IPS DF 4.7 (cell line): Measurements from ENCODE around the gene CYP21A2.
A peak's percentile ranks its signal among the peaks of the same experiment; 100 is the strongest.
"Not testable (repeated sequence)": the region's sequence is repeated elsewhere in the genome, so short reads cannot be mapped to it uniquely, and the experiment has no call there.

Experiments
- DNase-seq: peaks from one replicate; pipeline ENCODE4 v3.0.0-alpha.2; 2013; ENCODE audit warnings: low spot score; ENCODE audit errors: extremely low read depth

CYP21A2 gene

GRCh38 chr6:32029553-32029952 lies 8.7 kb upstream of the CYP21A2 start:
- not testable (repeated sequence) for DNase-seq

- DNase-seq = not testable (repeated sequence)
Observed at GRCh38 chr6:32035283-32036013, 2.8 kb upstream of the CYP21A2 start.

- DNase-seq = not testable (repeated sequence)
Observed at GRCh38 chr6:32037136-32037535, 1.1 kb upstream of the CYP21A2 start.

- DNase-seq = not testable (repeated sequence)
Observed at GRCh38 chr6:32038878-32039277, 663 bp downstream of the CYP21A2 start.

GRCh38 chr6:32039321-32040274 lies 1.4 kb downstream of the CYP21A2 start:
- not testable (repeated sequence) for DNase-seq

GRCh38 chr6:32040299-32041049 lies 2.3 kb downstream of the CYP21A2 start:
- DNase-seq = not testable (repeated sequence)

- DNase-seq = not testable (repeated sequence)
Observed at GRCh38 chr6:32041050-32041321, 2.8 kb downstream of the CYP21A2 start.

GRCh38 chr6:32041385-32041784 lies 3.2 kb downstream of the CYP21A2 start:
- not testable (repeated sequence) for DNase-seq

- not testable (repeated sequence) for DNase-seq
Observed at GRCh38 chr6:32042276-32042675, 4.1 kb downstream of the CYP21A2 start.

GRCh38 chr6:32043589-32044380 lies 5.6 kb downstream of the CYP21A2 start:
- DNase-seq = not testable (repeated sequence)

- DNase-seq = not testable (repeated sequence)
Observed at GRCh38 chr6:32044916-32045315, 6.7 kb downstream of the CYP21A2 start.

GRCh38 chr6:32045811-32046449 lies 7.7 kb downstream of the CYP21A2 start:
- DNase-seq = no peak

GRCh38 chr6:32046450-32047083 lies 8.4 kb downstream of the CYP21A2 start:
- no peak for DNase-seq

- no peak for DNase-seq
Observed at GRCh38 chr6:32047084-32047478, 8.9 kb downstream of the CYP21A2 start.

GRCh38 chr6:32047539-32047854 lies 9.3 kb downstream of the CYP21A2 start:
- DNase-seq = no peak

- DNase-seq = peak; percentile 46
Observed at GRCh38 chr6:32047855-32048766, 9.9 kb downstream of the CYP21A2 start.

GRCh38 chr6:32049149-32049548 lies 10.9 kb downstream of the CYP21A2 start:
- DNase-seq = not testable (repeated sequence)

- not testable (repeated sequence) for DNase-seq
Observed at GRCh38 chr6:32049736-32050135, 11.5 kb downstream of the CYP21A2 start.

- no peak for DNase-seq
Observed at GRCh38 chr6:32050562-32050961, 12.3 kb downstream of the CYP21A2 start.
